Measurements from ENCODE around the gene CHCHD6.

- TF ChIP-seq POLR2A (IDR thresholded peaks at IDR 0.05; ENCODE audit: low read depth, low read length) (no peak), CTCF (conservative IDR thresholded peaks at IDR 0.05; ENCODE audit: low read depth, low read length) (no peak), RFX5 (IDR thresholded peaks at IDR 0.05; ENCODE audit: low read depth, low read length) (no peak), SMC3 (IDR thresholded peaks at IDR 0.05; ENCODE audit: low read depth, low read length) (no peak), MAZ (IDR thresholded peaks at IDR 0.05; ENCODE audit: borderline replicate concordance, low read depth, low read length) (no peak), RAD21 (IDR thresholded peaks at IDR 0.05; ENCODE audit: low read length) (no peak), USF2 (IDR thresholded peaks at IDR 0.05; ENCODE audit: low read depth, low read length) (no peak), RCOR1 (IDR thresholded peaks at IDR 0.05; ENCODE audit: insufficient replicate concordance, low read length) (no peak), MXI1 (IDR thresholded peaks at IDR 0.05; ENCODE audit: borderline replicate concordance, low read depth, low read length) (no peak), CHD1 (IDR thresholded peaks at IDR 0.05; ENCODE audit: low read depth, low read length) (no peak), BHLHE40 (IDR thresholded peaks at IDR 0.05; ENCODE audit: low read depth, low read length) (no peak), MAFK (IDR thresholded peaks at IDR 0.05; ENCODE audit: low read depth, low read length) (no peak)
Observed at GRCh38 chr3:126872701-126873342, 168.8 kb downstream of the CHCHD6 start.

All from IMR-90 (cell line).